Activated CD8-positive, alpha-beta T cell treated with anti-CD3 and anti-CD28 coated beads, Interleukin-2, amount 10 ng/mL, durations not matched to agents 7 days and 5 days (primary cell): ENCODE results near the gene NME7. TPM values are rescaled to one million over a fixed set of nuclear protein-coding genes. Genes with fewer than 3 reads are reported as not detected.
A peak's percentile ranks its signal among the peaks of the same experiment; 100 is the strongest.
"Not testable (repeated sequence)": the region's sequence is repeated elsewhere in the genome, so short reads cannot be mapped to it uniquely, and the experiment has no call there.

Experiments
- ATAC-seq: fragments of 150-1000 bp; cut with Tn5 transposase; one replicate; pipeline ENCODE4 v1.10.0; 2021; ENCODE audit warnings: moderate library complexity
- CTCF ChIA-PET: fragments of 350-600 bp; sonication (Branson Sonifier 250); formaldehyde crosslinking; loops from one replicate; lab custom pipeline; 2021; ENCODE audit warnings: antibody characterized with exemption; lab: Charles Lee
- POLR2A ChIA-PET: fragments of 350-600 bp; sonication (Branson Sonifier 250); formaldehyde crosslinking; loops from one replicate; lab custom pipeline; 2021; ENCODE audit warnings: antibody characterized with exemption; lab: Charles Lee
- DNase-seq: peaks from one replicate; pipeline ENCODE4 v3.0.0-alpha.2; 2020
- H3K27ac Mint-ChIP-seq: one replicate; pipeline ENCODE4 v1.8.0; 2021; ENCODE audit warnings: mild to moderate bottlenecking, mixed read lengths
- H3K27me3 Mint-ChIP-seq: one replicate; pipeline ENCODE4 v1.8.0; 2021; ENCODE audit warnings: low read depth, mixed read lengths
- H3K36me3 Mint-ChIP-seq: one replicate; pipeline ENCODE4 v1.8.0; 2021; ENCODE audit warnings: low read depth, mixed read lengths
- H3K4me1 Mint-ChIP-seq: one replicate; pipeline ENCODE4 v1.8.0; 2021; ENCODE audit warnings: low read depth, mixed read lengths
- H3K4me3 Mint-ChIP-seq: one replicate; pipeline ENCODE4 v1.8.0; 2021; ENCODE audit warnings: mild to moderate bottlenecking, mixed read lengths
- H3K9me3 Mint-ChIP-seq: one replicate; pipeline ENCODE4 v1.8.0; 2022; ENCODE audit warnings: mixed read lengths; ENCODE audit not compliant: insufficient read depth
- total RNA-seq, 2 experiments: library from RNA; stranded (reverse); gene quantifications; one replicate each; pipeline ENCODE4 v1.2.3, GENCODE V29; 2021

The NME7 gene
- total RNA-seq, 2 experiments from 2014 or later = 20.9 to 23.2 TPM

- peak; percentile 2 for ATAC-seq
- Mint-ChIP-seq H3K36me3 (peaks cover 24% of the 10 kb centered on the region), H3K4me1 (peaks cover 43% of the 10 kb centered on the region), H3K27ac (no peak overlapping the region), H3K27me3 (no peaks in the 10 kb centered on the region), H3K4me3 (no peak overlapping the region), H3K9me3 (peaks cover 8% of the 10 kb centered on the region)
- POLR2A ChIA-PET = interaction anchor here (1.0 to 1.8 kb wide), 6 partner anchors 16 to 812 kb away, joined by 3 to 8 read pairs (median 4); partner anchors contain the start of genes METTL18 and SCYL3
- DNase-seq = no peak
- CTCF ChIA-PET = interaction anchor here (1.2 to 1.6 kb wide), 4 partner anchors 18 to 1132 kb away, joined by 5 to 6 read pairs (median 6); no protein-coding TSS in a partner anchor
These were observed 406 bp downstream of the NME7 start for GRCh38 chr1:169367096-169367685.

- ATAC-seq = no peak
- CTCF ChIA-PET = no interaction called here
- no peak for DNase-seq
- Mint-ChIP-seq H3K36me3 (peaks cover 7% of the 10 kb centered on the region), H3K27ac (no peak overlapping the region), H3K4me3 (no peak overlapping the region), H3K9me3 (peaks cover 8% of the 10 kb centered on the region), H3K27me3 (no peaks in the 10 kb centered on the region), H3K4me1 (peaks cover 29% of the 10 kb centered on the region)
- POLR2A ChIA-PET = no interaction called here
These were observed 2.6 kb downstream of the NME7 start for GRCh38 chr1:169364948-169365347.

GRCh38 chr1:169363046-169363730, 4.4 kb downstream of the NME7 start:
- ATAC-seq (peak; percentile 12), DNase-seq (peak; percentile 55)
- H3K36me3 Mint-ChIP-seq = peaks cover 5% of the 10 kb centered on the region
- no peaks in the 10 kb centered on the region for H3K27me3 Mint-ChIP-seq
- CTCF ChIA-PET = interaction anchor here (1.3 to 2.3 kb wide), 4 partner anchors 15 to 1128 kb away, joined by 3 to 27 read pairs (median 4); no protein-coding TSS in a partner anchor
- H3K4me3 Mint-ChIP-seq = peak overlapping the region; percentile 32
- H3K27ac Mint-ChIP-seq = peak overlapping the region; percentile 66
- H3K9me3 Mint-ChIP-seq = peaks cover 8% of the 10 kb centered on the region
- H3K4me1 Mint-ChIP-seq = peaks cover 22% of the 10 kb centered on the region
- POLR2A ChIA-PET = no interaction called here

- CTCF ChIA-PET = interaction anchor here (1.7 to 2.3 kb wide), 2 partner anchors 13 to 1019 kb away, joined by 4 to 27 read pairs; no protein-coding TSS in a partner anchor
- no peak overlapping the region for H3K4me3 Mint-ChIP-seq
- H3K36me3 Mint-ChIP-seq = peaks cover 5% of the 10 kb centered on the region
- H3K9me3 Mint-ChIP-seq = peaks cover 8% of the 10 kb centered on the region
- no peak overlapping the region for H3K27ac Mint-ChIP-seq
- no peaks in the 10 kb centered on the region for H3K27me3 Mint-ChIP-seq
- DNase-seq (no peak), ATAC-seq (no peak)
- H3K4me1 Mint-ChIP-seq = peaks cover 22% of the 10 kb centered on the region
- POLR2A ChIA-PET = no interaction called here
These were observed 6.3 kb downstream of the NME7 start for GRCh38 chr1:169361281-169361680.

- Mint-ChIP-seq H3K4me3 (no peak overlapping the region), H3K27me3 (no peaks in the 10 kb centered on the region), H3K27ac (no peak overlapping the region), H3K4me1 (peaks cover 22% of the 10 kb centered on the region), H3K9me3 (peaks cover 8% of the 10 kb centered on the region), H3K36me3 (peaks cover 5% of the 10 kb centered on the region)
- CTCF ChIA-PET = interaction anchor here (0.8 to 1.7 kb wide), 6 partner anchors 8 to 1018 kb away, joined by 3 to 15 read pairs (median 4); partner anchors contain the start of gene BLZF1
- POLR2A ChIA-PET = no interaction called here
- DNase-seq (no peak), ATAC-seq (no peak)
These were observed 7.2 kb downstream of the NME7 start for GRCh38 chr1:169360415-169360814.

- ChIA-PET CTCF (interaction anchor here (0.6 to 7.2 kb wide), 44 partner anchors 9 to 1188 kb away, joined by 3 to 88 read pairs (median 4); partner anchors contain the start of genes BLZF1 and NME7), POLR2A (interaction anchor here (1.1 kb wide), 1 partner anchor 20 kb away, joined by 3 read pairs; the partner anchor contains the start of gene BLZF1)
- peaks cover 18% of the 10 kb centered on the region for H3K4me1 Mint-ChIP-seq
- no peaks in the 10 kb centered on the region for H3K27me3 Mint-ChIP-seq
- ATAC-seq (no peak), DNase-seq (peak; percentile 46)
- H3K27ac Mint-ChIP-seq = no peak overlapping the region
- H3K9me3 Mint-ChIP-seq = no peaks in the 10 kb centered on the region
- peaks cover 12% of the 10 kb centered on the region for H3K36me3 Mint-ChIP-seq
- no peak overlapping the region for H3K4me3 Mint-ChIP-seq
These were observed 19.1 kb downstream of the NME7 start for GRCh38 chr1:169348383-169349036.

GRCh38 chr1:169347688-169348382, 19.8 kb downstream of the NME7 start:
- DNase-seq (no peak), ATAC-seq (no peak)
- POLR2A ChIA-PET = no interaction called here
- Mint-ChIP-seq H3K4me1 (peaks cover 18% of the 10 kb centered on the region), H3K9me3 (no peaks in the 10 kb centered on the region), H3K36me3 (peaks cover 10% of the 10 kb centered on the region), H3K27me3 (no peaks in the 10 kb centered on the region), H3K27ac (no peak overlapping the region), H3K4me3 (no peak overlapping the region)
- CTCF ChIA-PET = interaction anchor here (0.6 to 7.2 kb wide), 37 partner anchors 9 to 1113 kb away, joined by 3 to 88 read pairs (median 4); partner anchors contain the start of genes BLZF1 and NME7

- ChIA-PET POLR2A (no interaction called here), CTCF (interaction anchor here (0.8 to 7.2 kb wide), 4 partner anchors 741 to 1003 kb away, joined by 3 to 88 read pairs (median 42); no protein-coding TSS in a partner anchor)
- no peak overlapping the region for H3K27ac Mint-ChIP-seq
- H3K27me3 Mint-ChIP-seq = no peaks in the 10 kb centered on the region
- H3K4me3 Mint-ChIP-seq = no peak overlapping the region
- no peaks in the 10 kb centered on the region for H3K9me3 Mint-ChIP-seq
- H3K36me3 Mint-ChIP-seq = no peaks in the 10 kb centered on the region
- ATAC-seq (no peak), DNase-seq (no peak)
- H3K4me1 Mint-ChIP-seq = peaks cover 5% of the 10 kb centered on the region
These were observed 21.5 kb downstream of the NME7 start for GRCh38 chr1:169346036-169346589.

- CTCF ChIA-PET = interaction anchor here (0.8 to 7.2 kb wide), 2 partner anchors 741 to 1003 kb away, joined by 3 to 88 read pairs; no protein-coding TSS in a partner anchor
- Mint-ChIP-seq H3K4me1 (peaks cover 1% of the 10 kb centered on the region), H3K4me3 (no peak overlapping the region), H3K27me3 (no peaks in the 10 kb centered on the region), H3K9me3 (no peaks in the 10 kb centered on the region), H3K27ac (no peak overlapping the region), H3K36me3 (peaks cover 4% of the 10 kb centered on the region)
- POLR2A ChIA-PET = no interaction called here
- DNase-seq (no peak), ATAC-seq (no peak)
These were observed 22.1 kb downstream of the NME7 start for GRCh38 chr1:169345511-169345910.

- Mint-ChIP-seq H3K4me1 (peaks cover 17% of the 10 kb centered on the region), H3K36me3 (peaks cover 17% of the 10 kb centered on the region)
- H3K27me3 Mint-ChIP-seq, POLR2A ChIA-PET, H3K27ac Mint-ChIP-seq, DNase-seq, H3K9me3 Mint-ChIP-seq, H3K4me3 Mint-ChIP-seq, ATAC-seq: not testable (repeated sequence)
- CTCF ChIA-PET = interaction anchor here (3.0 kb wide), 1 partner anchor 999 kb away, joined by 7 read pairs; no protein-coding TSS in a partner anchor
These were observed 25.5 kb downstream of the NME7 start for GRCh38 chr1:169342096-169342495.

GRCh38 chr1:169340882-169341281, 26.7 kb downstream of the NME7 start:
- CTCF ChIA-PET = no interaction called here

More at GRCh38 chr1:169340882-169341281, 26.7 kb downstream of the NME7 start:
- ATAC-seq (no peak), DNase-seq (no peak)
- H3K36me3 Mint-ChIP-seq = peaks cover 25% of the 10 kb centered on the region
- no peak overlapping the region for H3K4me3 Mint-ChIP-seq
- H3K4me1 Mint-ChIP-seq = peaks cover 17% of the 10 kb centered on the region
- no peaks in the 10 kb centered on the region for H3K27me3 Mint-ChIP-seq
- POLR2A ChIA-PET = no interaction called here
- H3K27ac Mint-ChIP-seq = no peak overlapping the region
- no peaks in the 10 kb centered on the region for H3K9me3 Mint-ChIP-seq
